Right forelimb (tissue), 1 donor: ENCODE results near the gene UBXN4.
"Not testable (repeated sequence)": the region's sequence is repeated elsewhere in the genome, so short reads cannot be mapped to it uniquely, and the experiment has no call there.

Source experiments
- DNase-seq: peaks from one replicate; pipeline ENCODE4 v3.0.0-alpha.2; 2018

Gene UBXN4

GRCh38 chr2:135768863-135769262 is 27.2 kb downstream of the UBXN4 start:
- DNase-seq: no peak

- DNase-seq: no peak
These were observed 31.7 kb downstream of the UBXN4 start for GRCh38 chr2:135773319-135773718.

- DNase-seq: no peak
These were observed 32.3 kb downstream of the UBXN4 start for GRCh38 chr2:135773917-135774316.

GRCh38 chr2:135775420-135775819 is 33.8 kb downstream of the UBXN4 start:
- DNase-seq: no peak

GRCh38 chr2:135776367-135776766 is 34.7 kb downstream of the UBXN4 start:
- no peak for DNase-seq

- DNase-seq: no peak
These were observed 40.6 kb downstream of the UBXN4 start for GRCh38 chr2:135782231-135782630.

- no peak for DNase-seq
These were observed 41.8 kb downstream of the UBXN4 start for GRCh38 chr2:135783439-135783838.

GRCh38 chr2:135785032-135785431 is 43.4 kb downstream of the UBXN4 start:
- no peak for DNase-seq

- no peak for DNase-seq
These were observed 45.2 kb downstream of the UBXN4 start for GRCh38 chr2:135786823-135787222.

- no peak for DNase-seq
These were observed 48.8 kb downstream of the UBXN4 start for GRCh38 chr2:135790423-135790822.

GRCh38 chr2:135791418-135792190 is 49.9 kb downstream of the UBXN4 start:
- no peak for DNase-seq

GRCh38 chr2:135792401-135793150 is 50.9 kb downstream of the UBXN4 start:
- DNase-seq: no peak

- DNase-seq: not testable (repeated sequence)
These were observed 54.0 kb downstream of the UBXN4 start for GRCh38 chr2:135795641-135796040.

GRCh38 chr2:135796606-135797005 is 55.0 kb downstream of the UBXN4 start:
- no peak for DNase-seq

- peak; percentile 73 for DNase-seq
These were observed 56.0 kb downstream of the UBXN4 start for GRCh38 chr2:135797497-135798274.

- DNase-seq: no peak
These were observed 56.6 kb downstream of the UBXN4 start for GRCh38 chr2:135798275-135798705.

- DNase-seq: no peak
These were observed 57.1 kb downstream of the UBXN4 start for GRCh38 chr2:135798762-135799161.

GRCh38 chr2:135799738-135800137 is 58.1 kb downstream of the UBXN4 start:
- no peak for DNase-seq

GRCh38 chr2:135800513-135801460 is 59.1 kb downstream of the UBXN4 start:
- no peak for DNase-seq

- no peak for DNase-seq
These were observed 60.7 kb downstream of the UBXN4 start for GRCh38 chr2:135802350-135802749.

GRCh38 chr2:135803278-135803677 is 61.6 kb downstream of the UBXN4 start:
- DNase-seq: no peak

- DNase-seq: not testable (repeated sequence)
These were observed 66.2 kb downstream of the UBXN4 start for GRCh38 chr2:135807874-135808273.
